ENCODE measurements around the gene DLG2.
A peak's percentile ranks its signal among the peaks of the same experiment; 100 is the strongest.

GRCh38 chr11:85663753-85664614 lies 36.8 kb upstream of the DLG2 start:
- peak; percentile 41 to 79 (median 64) for TF ChIP-seq CTCF (IDR thresholded peaks at IDR 0.05)
- TF ChIP-seq POLR2A (IDR thresholded peaks at IDR 0.05), result no peak
